DOHH2 (cell line): ENCODE measurements around the gene RIPK3.
A peak's percentile ranks its signal among the peaks of the same experiment; 100 is the strongest.

ENCODE experiments used
- H3F3A ChIP-seq: fragments of 200-600 bp; sonication (generic), shearing (Covaris generic); 2 replicates; pipeline ENCODE4 v1.6.0; 2016; ENCODE audit warnings: antibody characterized with exemption, mild to moderate bottlenecking; ENCODE audit not compliant: control insufficient read depth, insufficient read depth
- H3K27ac ChIP-seq: fragments of 200-600 bp; sonication (generic); 2 replicates; pipeline ENCODE4 v1.5.1; 2014; ENCODE audit warnings: low read depth, mild to moderate bottlenecking, low read length, moderate library complexity
- H3K27me3 ChIP-seq: fragments of 200-600 bp; sonication (generic); 2 replicates; pipeline ENCODE4 v1.6.1; 2014; ENCODE audit warnings: mild to moderate bottlenecking, low read length, mixed read lengths; ENCODE audit not compliant: control insufficient read depth
- H3K36me3 ChIP-seq: fragments of 200-600 bp; sonication (generic); 2 replicates; pipeline ENCODE4 v1.6.1; 2014; ENCODE audit warnings: mild to moderate bottlenecking, low read length, moderate library complexity, mixed read lengths; ENCODE audit not compliant: control insufficient read depth
- H3K4me1 ChIP-seq: fragments of 200-600 bp; sonication (generic); 2 replicates; pipeline ENCODE4 v1.6.1; 2014; ENCODE audit warnings: mild to moderate bottlenecking, low read length, mixed read lengths; ENCODE audit not compliant: control insufficient read depth
- H3K4me2 ChIP-seq: fragments of 200-600 bp; sonication (generic); 2 replicates; pipeline ENCODE4 v1.6.0; 2014; ENCODE audit warnings: mild to moderate bottlenecking, low read length, moderate library complexity
- H3K4me3 ChIP-seq: fragments of 200-600 bp; sonication (generic); 2 replicates; pipeline ENCODE4 v1.5.1; 2014; ENCODE audit warnings: mild to moderate bottlenecking, low read length, mixed read lengths
- H3K79me2 ChIP-seq: fragments of 200-600 bp; sonication (generic); 2 replicates; pipeline ENCODE4 v1.6.1; 2014; ENCODE audit warnings: mild to moderate bottlenecking, low read length, mixed read lengths; ENCODE audit not compliant: control insufficient read depth
- H3K9me2 ChIP-seq: fragments of 200-600 bp; sonication (generic); replicated peaks from 2 replicates; pipeline ENCODE4 v1.6.1; 2014; ENCODE audit warnings: mild to moderate bottlenecking, low read length, mixed read lengths; ENCODE audit not compliant: control insufficient read depth
- H3K9me3 ChIP-seq: fragments of 200-600 bp; sonication (generic); 2 replicates; pipeline ENCODE4 v1.6.1; 2014; ENCODE audit warnings: antibody characterized with exemption, low read length, mixed read lengths; ENCODE audit not compliant: control insufficient read depth, insufficient read depth
- H4K20me1 ChIP-seq: fragments of 200-600 bp; sonication (generic); 2 replicates; pipeline ENCODE4 v1.6.0; 2014; ENCODE audit warnings: low read depth, mild to moderate bottlenecking, antibody characterized with exemption, low read length, moderate library complexity; ENCODE audit not compliant: control insufficient read depth, insufficient read depth
- CTCF ChIP-seq: fragments of 200-600 bp; sonication (generic); IDR thresholded peaks from one replicate; pipeline ENCODE4 v1.5.1; 2014; ENCODE audit warnings: antibody characterized with exemption, mild to moderate bottlenecking, low read depth, low read length; ENCODE audit not compliant: poor library complexity, severe bottlenecking
- EZH2phosphoT487 ChIP-seq: fragments of 200-600 bp; sonication (generic); IDR thresholded peaks from 2 replicates; pipeline ENCODE4 v1.6.1; 2017; ENCODE audit warnings: borderline replicate concordance, mild to moderate bottlenecking, antibody characterized with exemption, low read length, moderate library complexity, mixed read lengths

Gene RIPK3

GRCh38 chr14:24334431-24335291, 5.1 kb downstream of the RIPK3 start, which contains the start of gene ADCY4:
ADCY4 (minus strand) TSS chr14:24335071; CDS start chr14:24334652, 419 bp downstream.
- TF ChIP-seq EZH2phosphoT487, result no peak
- no peak for TF ChIP-seq CTCF
- H3K27me3 ChIP-seq, result peaks cover 19% of the 10 kb centered on the region
- H3K27ac ChIP-seq, result no peak within 1 kb of the TSS
- no peaks in the 10 kb centered on the region for H3K9me3 ChIP-seq
- H3K36me3 ChIP-seq, result no peaks in the 10 kb centered on the region
- H3K79me2 ChIP-seq, result no peaks in the 10 kb centered on the region
- H4K20me1 ChIP-seq, result no peaks in the 10 kb centered on the region
- peaks cover 37% of the 10 kb centered on the region for H3K4me1 ChIP-seq
- H3F3A ChIP-seq, result no peaks in the 10 kb centered on the region; the same call in 1 of the 2 replicates
- H3K4me2 ChIP-seq, result peak within 1 kb of the TSS; percentile 83
- no peaks in the 10 kb centered on the region for H3K9me2 ChIP-seq
- H3K4me3 ChIP-seq, result peak within 1 kb of the TSS; percentile 66

- peak overlapping the region; percentile 66 for H3K4me3 ChIP-seq
- H3K4me2 ChIP-seq, result peak overlapping the region; percentile 83
- H3F3A ChIP-seq, result no peaks in the 10 kb centered on the region; the same call in 1 of the 2 replicates
- peaks cover 32% of the 10 kb centered on the region for H3K4me1 ChIP-seq
- no peaks in the 10 kb centered on the region for H4K20me1 ChIP-seq
- no peaks in the 10 kb centered on the region for H3K9me3 ChIP-seq
- no peaks in the 10 kb centered on the region for H3K79me2 ChIP-seq
- TF ChIP-seq CTCF, result peak; percentile 68
- TF ChIP-seq EZH2phosphoT487, result no peak
- no peak overlapping the region for H3K27ac ChIP-seq
- no peaks in the 10 kb centered on the region for H3K9me2 ChIP-seq
- H3K27me3 ChIP-seq, result peaks cover 16% of the 10 kb centered on the region
- H3K36me3 ChIP-seq, result no peaks in the 10 kb centered on the region
Measured at GRCh38 chr14:24332268-24332993, 7.4 kb downstream of the RIPK3 start.

- Histone ChIP-seq H3F3A (no peaks in the 10 kb centered on the region; the same call in 1 of the 2 replicates), H3K27ac (no peak overlapping the region), H4K20me1 (no peaks in the 10 kb centered on the region), H3K4me3 (peak overlapping the region; percentile 66), H3K36me3 (no peaks in the 10 kb centered on the region), H3K4me2 (peak overlapping the region; percentile 83), H3K79me2 (no peaks in the 10 kb centered on the region), H3K27me3 (peaks cover 16% of the 10 kb centered on the region), H3K9me3 (no peaks in the 10 kb centered on the region), H3K4me1 (peaks cover 36% of the 10 kb centered on the region), H3K9me2 (no peaks in the 10 kb centered on the region)
- no peak for TF ChIP-seq EZH2phosphoT487
- no peak for TF ChIP-seq CTCF
Measured at GRCh38 chr14:24331731-24332267, 8.0 kb downstream of the RIPK3 start.
